GM12864 (cell line): Measurements from ENCODE around the gene TMCO1.
"Not testable (repeated sequence)": the region's sequence is repeated elsewhere in the genome, so short reads cannot be mapped to it uniquely, and the experiment has no call there.

Experiments used
- DNase-seq: peaks from one replicate; pipeline ENCODE4 v3.0.0-alpha.2; 2011; ENCODE audit warnings: low read depth
- H3K4me3 ChIP-seq: 2 replicates; pipeline ENCODE4 v1.5.1; 2011; ENCODE audit warnings: mild to moderate bottlenecking, low read depth, low read length, control low read depth
- TF ChIP-seq, protein P1 (sequence below): IDR thresholded peaks from 2 replicates; pipeline ENCODE4 v1.5.1; 2011; ENCODE audit warnings: low read depth, mild to moderate bottlenecking, moderate library complexity, low read length, control low read depth, inconsistent platforms; ENCODE audit errors: missing control alignments

Gene TMCO1

DNA sequence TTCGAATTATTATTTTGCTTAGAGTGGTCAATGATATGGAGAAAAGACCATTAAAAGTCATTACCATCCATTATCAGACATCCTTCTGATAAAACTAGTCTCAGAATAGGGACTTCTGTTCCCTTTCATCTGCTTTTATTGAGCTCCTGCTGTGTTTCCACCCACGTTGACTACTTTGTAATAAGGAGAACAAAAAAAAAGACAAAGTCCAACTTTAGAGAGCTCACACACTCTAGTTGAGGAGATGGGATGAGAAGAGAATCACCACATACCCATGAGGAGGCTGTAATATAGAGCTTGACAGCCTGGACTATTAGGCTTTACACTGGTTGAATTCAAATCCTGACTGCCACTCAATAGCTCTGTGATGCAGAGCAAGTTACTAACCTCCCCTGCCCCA, 42.5 kb downstream of the TMCO1 start:
- TF ChIP-seq, protein P1, sequence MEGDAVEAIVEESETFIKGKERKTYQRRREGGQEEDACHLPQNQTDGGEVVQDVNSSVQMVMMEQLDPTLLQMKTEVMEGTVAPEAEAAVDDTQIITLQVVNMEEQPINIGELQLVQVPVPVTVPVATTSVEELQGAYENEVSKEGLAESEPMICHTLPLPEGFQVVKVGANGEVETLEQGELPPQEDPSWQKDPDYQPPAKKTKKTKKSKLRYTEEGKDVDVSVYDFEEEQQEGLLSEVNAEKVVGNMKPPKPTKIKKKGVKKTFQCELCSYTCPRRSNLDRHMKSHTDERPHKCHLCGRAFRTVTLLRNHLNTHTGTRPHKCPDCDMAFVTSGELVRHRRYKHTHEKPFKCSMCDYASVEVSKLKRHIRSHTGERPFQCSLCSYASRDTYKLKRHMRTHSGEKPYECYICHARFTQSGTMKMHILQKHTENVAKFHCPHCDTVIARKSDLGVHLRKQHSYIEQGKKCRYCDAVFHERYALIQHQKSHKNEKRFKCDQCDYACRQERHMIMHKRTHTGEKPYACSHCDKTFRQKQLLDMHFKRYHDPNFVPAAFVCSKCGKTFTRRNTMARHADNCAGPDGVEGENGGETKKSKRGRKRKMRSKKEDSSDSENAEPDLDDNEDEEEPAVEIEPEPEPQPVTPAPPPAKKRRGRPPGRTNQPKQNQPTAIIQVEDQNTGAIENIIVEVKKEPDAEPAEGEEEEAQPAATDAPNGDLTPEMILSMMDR = no peak
- no peak overlapping the region for H3K4me3 ChIP-seq
- DNase-seq = no peak

DNA sequence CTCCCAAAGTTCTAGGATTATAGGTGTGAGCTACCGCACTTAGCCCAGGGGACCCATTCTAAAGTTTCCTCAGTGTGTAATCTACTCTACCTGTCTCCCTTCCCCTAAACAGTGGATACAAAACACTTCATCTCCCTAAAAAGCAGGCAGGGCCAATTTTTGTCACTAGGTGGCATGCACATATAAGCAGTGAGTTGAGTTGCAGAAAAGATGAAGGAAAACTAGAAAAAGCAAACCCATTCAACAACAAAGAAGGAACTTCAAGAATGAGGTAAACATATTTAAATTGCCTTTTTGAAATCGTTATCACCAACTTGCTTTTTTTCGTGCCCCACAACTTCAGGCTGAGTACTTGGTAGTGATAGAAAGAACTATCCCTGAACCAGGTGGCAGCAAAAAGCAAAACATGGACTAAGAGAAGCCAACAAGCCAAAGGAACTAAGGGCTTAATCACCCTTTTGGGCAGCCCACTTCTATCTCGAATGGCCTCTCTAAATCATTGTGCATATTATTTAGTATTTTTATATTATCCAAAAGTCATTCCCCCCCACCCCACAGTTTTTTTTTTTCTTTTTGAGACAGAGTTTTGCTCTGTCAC, 50.7 kb downstream of the TMCO1 start:
- H3K4me3 ChIP-seq = no peak overlapping the region
- DNase-seq = no peak
- TF ChIP-seq, protein P1 = peak; percentile 74

DNA sequence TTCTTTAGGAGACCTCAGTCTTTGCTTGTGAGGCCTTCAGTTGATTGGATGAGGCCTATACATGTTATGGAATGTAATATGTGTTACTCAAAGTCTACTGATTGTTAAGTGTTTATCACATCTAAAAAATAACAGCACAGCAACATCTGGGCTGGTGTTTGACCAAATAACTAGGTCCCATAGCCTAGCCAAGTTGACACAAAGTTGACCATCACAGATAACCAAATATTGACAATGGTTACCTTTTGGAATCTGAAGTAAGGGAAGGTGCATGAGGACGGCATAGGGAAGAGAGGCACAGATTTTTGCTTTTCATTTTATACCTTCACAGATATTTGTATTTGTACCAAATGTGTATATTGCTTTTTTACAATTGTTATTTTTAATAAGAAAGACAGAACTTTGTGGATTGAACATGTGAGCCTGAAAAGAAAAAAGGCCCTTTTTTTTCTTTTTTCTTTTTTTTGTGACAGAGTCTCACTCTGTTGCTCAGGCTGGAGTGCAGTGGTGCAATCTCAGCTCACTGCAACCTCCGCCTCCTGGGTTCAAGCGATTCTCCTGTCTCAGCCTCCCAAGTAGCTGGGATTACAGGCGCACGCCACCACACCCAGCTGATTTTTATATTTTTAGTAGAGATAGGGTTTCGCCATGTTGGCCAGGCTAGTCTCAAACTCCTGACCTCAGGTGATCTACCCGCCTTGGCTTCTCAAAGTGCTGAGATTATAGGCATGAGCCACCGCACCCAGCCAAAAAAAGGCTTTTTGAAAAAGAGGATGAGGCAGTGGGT, 52.2 kb downstream of the TMCO1 start:
- not testable (repeated sequence) for DNase-seq, H3K4me3 ChIP-seq

DNA sequence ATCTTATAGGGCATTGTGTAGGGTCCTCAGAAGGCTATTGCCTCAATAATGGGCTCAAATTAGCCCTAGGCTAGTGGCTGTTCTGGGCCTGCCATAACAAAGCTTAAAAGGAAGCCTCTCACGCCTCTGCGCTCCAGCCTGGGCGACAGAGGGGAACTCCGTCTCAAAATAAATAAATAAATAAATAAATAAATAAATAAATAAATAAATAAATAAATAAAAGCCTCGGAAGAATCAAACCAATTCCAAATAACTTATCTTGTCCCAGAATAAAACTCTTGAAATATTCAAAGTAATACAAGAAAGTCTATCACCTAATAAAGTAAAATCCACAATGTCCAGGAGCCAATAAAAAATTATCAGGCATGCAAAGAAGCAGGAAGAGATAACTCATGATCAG, 55.9 kb downstream of the TMCO1 start:
- DNase-seq = no peak
- TF ChIP-seq, protein P1 = no peak

DNA sequence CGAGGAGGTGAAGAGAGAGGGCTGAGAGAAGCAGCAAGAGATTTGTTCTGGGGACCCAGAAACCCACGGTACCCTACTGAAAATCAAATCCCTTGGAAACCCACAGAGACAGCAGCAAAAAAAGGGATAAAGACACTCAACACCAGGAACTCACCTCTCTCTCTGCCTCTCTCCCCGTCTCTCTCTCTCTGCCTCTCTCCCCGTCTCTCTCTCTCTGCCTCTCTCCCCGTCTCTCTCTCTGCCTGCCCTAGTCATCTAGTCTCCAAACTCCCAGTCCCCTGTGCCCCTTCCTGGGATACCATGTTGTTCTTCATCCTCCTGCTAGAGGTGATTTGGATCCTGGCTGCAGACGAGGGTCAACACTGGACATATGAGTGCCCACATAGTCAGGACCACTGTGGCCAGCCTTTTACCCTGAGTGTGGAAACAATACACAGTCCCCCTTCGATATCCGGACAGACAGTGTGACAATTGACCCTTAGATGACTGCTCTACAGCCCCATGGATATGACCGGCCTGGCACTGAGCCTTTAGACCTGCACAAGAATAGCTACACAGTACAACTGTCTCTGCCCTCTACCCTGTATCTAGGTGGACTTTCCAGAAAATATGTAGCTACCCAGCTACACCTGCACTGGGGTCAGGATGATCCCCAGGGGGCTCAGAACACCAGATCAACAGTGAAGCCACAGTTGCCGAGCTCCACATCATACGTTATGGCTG, 60.5 kb downstream of the TMCO1 start:
- TF ChIP-seq, protein P1 = no peak
- no peak overlapping the region for H3K4me3 ChIP-seq
- no peak for DNase-seq

More for the DNA sequence above, 55.9 kb downstream of the TMCO1 start:
- no peak overlapping the region for H3K4me3 ChIP-seq

DNA sequence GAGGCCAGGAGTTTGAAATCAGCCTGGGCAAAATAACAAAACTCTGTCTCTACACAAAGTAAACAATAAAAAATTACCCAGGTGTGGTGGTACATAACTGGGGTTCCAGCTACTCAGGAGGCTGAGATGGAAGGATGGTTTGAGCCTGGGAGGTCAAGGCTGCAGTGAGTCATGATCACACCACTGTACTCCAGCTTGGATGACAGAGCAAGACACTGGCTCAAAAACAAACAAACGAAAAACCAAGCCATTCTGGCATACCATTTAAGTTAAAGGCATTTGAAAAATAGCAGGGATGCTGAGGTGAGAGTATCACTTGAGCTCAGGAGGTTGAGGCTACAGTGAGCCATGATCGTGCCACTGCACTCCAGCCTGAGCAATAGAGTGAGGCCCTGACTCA, 65.0 kb downstream of the TMCO1 start:
- no peak for DNase-seq
- TF ChIP-seq, protein P1 = no peak
- no peak overlapping the region for H3K4me3 ChIP-seq

DNA sequence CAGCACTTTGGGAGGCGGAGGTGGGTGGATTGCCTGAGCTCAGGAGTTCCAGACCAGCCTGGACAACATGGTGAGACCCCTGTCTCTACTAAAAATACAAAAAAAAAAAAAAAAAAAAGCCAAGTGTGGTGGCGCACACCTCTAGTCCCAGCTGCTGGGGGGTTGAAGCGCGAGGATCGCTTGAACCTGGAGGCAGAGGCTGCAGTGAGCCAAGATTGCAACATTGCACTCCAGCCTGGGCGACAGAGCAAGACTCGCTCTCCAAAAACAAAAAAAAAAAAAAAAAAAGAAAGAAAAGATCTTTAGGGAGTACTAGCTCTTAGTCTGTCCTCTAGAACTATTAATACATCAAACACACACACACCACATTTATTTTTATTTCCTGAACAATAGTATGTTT, 66.7 kb downstream of the TMCO1 start:
- H3K4me3 ChIP-seq, DNase-seq: not testable (repeated sequence)
